Body of pancreas (tissue), 4 donors: ENCODE measurements around the gene CFAP61. TPM values are rescaled to one million over a fixed set of nuclear protein-coding genes. Genes with fewer than 3 reads are reported as not detected.

Source experiments
- ATAC-seq: fragments of 150-250 bp; one replicate; pipeline ENCODE4 v1.9.1; 2016
- DNase-seq, 4 donors: peaks; one replicate each; pipeline ENCODE4 v3.0.0-alpha.2; 2019
- H3K27ac ChIP-seq, 4 donors: fragments of 200-600 bp; sonication (generic); 1 replicate in 3 of 4; 2 replicates in 1 of 4; pipeline versions ENCODE4 v1.5.1 to v1.6.1; 2016 to 2019; ENCODE audit warnings: mild to moderate bottlenecking in 1 of 4, mixed read lengths in 1 of 4, moderate library complexity in 1 of 4
- H3K27me3 ChIP-seq, 2 donors: fragments of 200-600 bp; sonication (generic); one replicate each; pipeline ENCODE4 v1.6.0; 2016; ENCODE audit warnings: mild to moderate bottlenecking in 1 of 2
- H3K36me3 ChIP-seq, 2 donors: fragments of 200-600 bp; sonication (generic); replicated peaks in 1 of 2; 2 replicates each; pipeline ENCODE4 v1.5.1; 2016; ENCODE audit warnings: low read depth in 2 of 2; ENCODE audit not compliant: insufficient read depth in 1 of 2
- H3K4me1 ChIP-seq: fragments of 200-600 bp; sonication (generic); one replicate; pipeline ENCODE4 v1.6.0; 2016
- H3K4me3 ChIP-seq, 2 donors: fragments of 200-600 bp; sonication (generic); 1 replicate in 1 of 2; 2 replicates in 1 of 2; pipeline ENCODE4 v1.5.1; 2016 to 2019
- H3K9me3 ChIP-seq, 3 donors: fragments of 200-600 bp; sonication (generic); 1 replicate in 2 of 3; 2 replicates in 1 of 3; pipeline ENCODE4 v1.5.1; 2016
- POLR2A ChIP-seq, 3 donors: fragments of 450-650 bp; IDR thresholded peaks; one replicate each; pipeline ENCODE4 v1.6.1; 2016; ENCODE audit warnings: antibody characterized with exemption in 3 of 3, mild to moderate bottlenecking in 2 of 3
- WGBS, 2 donors: methylation state at CpG; one replicate each; pipeline ENCODE4 v1.1.5; 2017; 5-methylcytosine and 5-hydroxymethylcytosine counted together
- intact Hi-C: fragments of 100-400 bp; cut with DNase I; formaldehyde crosslinking; loops from one replicate; pipeline ENCODE4 v1.15.1; 2023
- total RNA-seq, 2 donors: library from RNA; depleted of rRNA; stranded (reverse); fragments of >200 nt; gene quantifications; one replicate each; pipeline ENCODE4 v1.1.0, GENCODE V29; 2016
- TF ChIP-seq, protein P1 (sequence below), 7 experiments: fragments of 450-650 bp in 4 of 7; fragments of 200-600 bp in 3 of 7; sonication (generic) in 3 of 7; IDR thresholded peaks; one replicate each; pipeline ENCODE4 v1.5.1; 2016 to 2019; ENCODE audit warnings: antibody characterized with exemption in 7 of 7

The CFAP61 gene
- total RNA-seq, 2 donors from 2014 or later = 0.52 TPM; not detected in 1

DNA sequence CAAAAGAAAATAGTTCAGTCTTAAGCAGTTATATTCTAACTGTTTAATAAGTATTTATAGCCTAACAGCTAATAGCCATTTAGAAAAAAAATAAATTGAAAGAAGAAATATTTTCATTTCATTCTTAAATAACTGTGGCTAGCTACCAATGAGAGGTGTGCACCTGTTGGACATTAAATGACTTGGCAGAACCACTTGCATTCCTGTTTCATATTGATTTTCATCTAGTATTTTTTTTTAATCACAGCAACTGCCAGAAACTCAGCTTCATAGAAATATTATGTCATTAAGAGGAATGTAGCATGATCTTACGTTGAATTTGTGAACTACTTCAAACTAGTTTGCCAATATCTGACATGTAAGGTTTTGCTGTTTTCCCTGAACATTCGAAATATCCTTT lies 25.0 kb upstream of the CFAP61 start:
- WGBS, 2 donors = 32 to 37% methylated on average over 2 of the region's 2 CpGs
- DNase-seq (no peak), ATAC-seq (peak; percentile 86)
- intact Hi-C loops = no loop called here
- Histone ChIP-seq H3K4me3 (no peak overlapping the region), H3K27me3 (no peaks in the 10 kb centered on the region), H3K4me1 (peaks cover 15% of the 10 kb centered on the region), H3K27ac (peak overlapping the region in 2 of 4 donors; percentile 52 to 70), H3K9me3 (no peaks in the 10 kb centered on the region), H3K36me3 (peaks cover 0 to 9% of the 10 kb centered on the region in 2 donors)
- TF ChIP-seq, protein P1, sequence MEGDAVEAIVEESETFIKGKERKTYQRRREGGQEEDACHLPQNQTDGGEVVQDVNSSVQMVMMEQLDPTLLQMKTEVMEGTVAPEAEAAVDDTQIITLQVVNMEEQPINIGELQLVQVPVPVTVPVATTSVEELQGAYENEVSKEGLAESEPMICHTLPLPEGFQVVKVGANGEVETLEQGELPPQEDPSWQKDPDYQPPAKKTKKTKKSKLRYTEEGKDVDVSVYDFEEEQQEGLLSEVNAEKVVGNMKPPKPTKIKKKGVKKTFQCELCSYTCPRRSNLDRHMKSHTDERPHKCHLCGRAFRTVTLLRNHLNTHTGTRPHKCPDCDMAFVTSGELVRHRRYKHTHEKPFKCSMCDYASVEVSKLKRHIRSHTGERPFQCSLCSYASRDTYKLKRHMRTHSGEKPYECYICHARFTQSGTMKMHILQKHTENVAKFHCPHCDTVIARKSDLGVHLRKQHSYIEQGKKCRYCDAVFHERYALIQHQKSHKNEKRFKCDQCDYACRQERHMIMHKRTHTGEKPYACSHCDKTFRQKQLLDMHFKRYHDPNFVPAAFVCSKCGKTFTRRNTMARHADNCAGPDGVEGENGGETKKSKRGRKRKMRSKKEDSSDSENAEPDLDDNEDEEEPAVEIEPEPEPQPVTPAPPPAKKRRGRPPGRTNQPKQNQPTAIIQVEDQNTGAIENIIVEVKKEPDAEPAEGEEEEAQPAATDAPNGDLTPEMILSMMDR (IDR thresholded peaks at IDR 0.05) = no peak
- TF ChIP-seq POLR2A (IDR thresholded peaks at IDR 0.05) = no peak

DNA sequence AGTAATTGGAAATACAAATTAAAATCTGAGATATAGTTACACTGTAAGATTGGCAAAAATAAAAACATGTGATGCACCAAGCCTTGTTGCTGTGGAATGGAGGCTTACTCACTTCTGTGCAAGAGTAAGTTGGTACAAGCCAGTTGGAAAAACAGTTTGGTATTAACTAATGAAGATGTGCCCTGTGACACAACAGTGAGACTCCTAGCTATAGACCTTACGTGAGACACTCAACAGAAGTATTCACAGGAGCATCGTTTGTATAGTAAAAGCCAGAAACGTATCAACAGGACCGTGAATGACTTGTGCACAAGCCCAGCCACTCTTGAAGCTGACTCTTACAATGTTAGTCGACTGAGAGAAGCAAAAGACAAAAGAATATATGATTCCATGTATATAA lies 20.5 kb upstream of the CFAP61 start:
- ATAC-seq (no peak), DNase-seq (no peak)
- Histone ChIP-seq H3K27me3 (no peaks in the 10 kb centered on the region), H3K9me3 (no peaks in the 10 kb centered on the region), H3K4me3 (no peak overlapping the region), H3K27ac (no peak overlapping the region), H3K36me3 (peaks cover 0 to 40% of the 10 kb centered on the region in 2 donors), H3K4me1 (peaks cover 12% of the 10 kb centered on the region)
- TF ChIP-seq, protein P1 (IDR thresholded peaks at IDR 0.05) = no peak
- TF ChIP-seq POLR2A (IDR thresholded peaks at IDR 0.05) = no peak
- intact Hi-C loops = no loop called here
- WGBS, 2 donors = 80 to 82% methylated on average over 5 of the region's 5 CpGs

DNA sequence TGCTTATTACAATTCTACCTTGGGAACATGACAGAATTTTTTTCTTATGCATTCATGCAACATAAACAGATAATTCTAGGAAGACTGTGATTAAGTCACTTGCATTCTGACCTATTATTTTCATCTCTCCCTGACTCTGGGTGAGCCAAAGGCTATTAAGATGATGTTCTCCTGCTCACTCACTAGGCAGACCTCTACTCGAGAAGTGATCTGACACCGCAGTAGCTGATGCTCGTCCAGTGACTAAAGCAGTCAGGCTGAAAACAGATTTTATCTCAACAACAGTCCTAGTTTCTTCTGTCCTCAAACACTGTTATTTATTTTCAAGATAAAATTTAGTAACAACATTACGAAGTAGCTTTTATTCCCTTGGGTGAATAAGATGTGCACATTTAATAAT lies 17.8 kb upstream of the CFAP61 start:
- peaks cover 3% of the 10 kb centered on the region for H3K4me1 ChIP-seq

GRCh38 chr20:20036756-20037155 lies 15.6 kb upstream of the CFAP61 start:
- Histone ChIP-seq H3K9me3 (no peaks in the 10 kb centered on the region), H3K27ac (no peak overlapping the region), H3K36me3 (peaks cover 0 to 64% of the 10 kb centered on the region in 2 donors), H3K4me3 (no peak overlapping the region), H3K4me1 (peaks cover 3% of the 10 kb centered on the region), H3K27me3 (no peaks in the 10 kb centered on the region)
- WGBS, 2 donors = 88 to 91% methylated on average over 3 of the region's 3 CpGs
- ATAC-seq (no peak), DNase-seq (no peak)
- intact Hi-C loops = no loop called here
- TF ChIP-seq POLR2A (IDR thresholded peaks at IDR 0.05) = no peak
- TF ChIP-seq, protein P1 (IDR thresholded peaks at IDR 0.05) = no peak

More for the DNA sequence above, 17.8 kb upstream of the CFAP61 start:
- TF ChIP-seq, protein P1 (IDR thresholded peaks at IDR 0.05) = no peak
- no peak for TF ChIP-seq POLR2A (IDR thresholded peaks at IDR 0.05)
- no peak for ATAC-seq
- WGBS, 2 donors = 76 to 86% methylated on average over 4 of the region's 4 CpGs
- H3K36me3 ChIP-seq = peaks cover 0 to 55% of the 10 kb centered on the region in 2 donors
- H3K9me3 ChIP-seq = no peaks in the 10 kb centered on the region
- no peak overlapping the region for H3K4me3 ChIP-seq
- no peak for DNase-seq
- no peaks in the 10 kb centered on the region for H3K27me3 ChIP-seq
- no peak overlapping the region for H3K27ac ChIP-seq
- intact Hi-C loops = no loop called here

DNA sequence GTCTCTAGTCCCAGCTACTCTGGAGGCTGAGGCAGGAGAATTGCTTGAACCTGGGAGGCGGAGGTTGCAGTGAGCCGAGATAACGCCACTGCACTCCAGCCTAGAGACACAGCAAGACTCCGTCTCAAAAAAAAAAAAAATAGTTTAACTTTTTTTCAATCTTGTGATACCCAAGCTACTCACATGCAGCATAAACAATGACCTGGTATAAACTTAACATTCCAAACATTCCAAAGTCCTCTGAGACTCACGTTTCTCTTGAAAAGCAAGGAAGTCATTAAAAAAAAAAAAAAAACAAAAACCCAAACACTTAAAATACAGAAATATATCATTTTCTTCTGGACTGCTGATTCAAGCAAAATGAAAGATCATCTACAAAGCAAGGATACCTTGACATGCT lies 14.4 kb upstream of the CFAP61 start:
- H3K4me3 ChIP-seq = no peak overlapping the region
- intact Hi-C loops = no loop called here
- ATAC-seq (no peak), DNase-seq (no peak)
- no peak for TF ChIP-seq POLR2A (IDR thresholded peaks at IDR 0.05)
- TF ChIP-seq, protein P1 (IDR thresholded peaks at IDR 0.05) = no peak
- H3K27me3 ChIP-seq = no peaks in the 10 kb centered on the region
- no peaks in the 10 kb centered on the region for H3K9me3 ChIP-seq
- WGBS, 2 donors = 59 to 63% methylated on average over 5 of the region's 5 CpGs
- H3K4me1 ChIP-seq = peaks cover 3% of the 10 kb centered on the region
- H3K36me3 ChIP-seq = peaks cover 1 to 62% of the 10 kb centered on the region in 2 donors
- H3K27ac ChIP-seq = no peak overlapping the region
